Mesenchymal stem cell (in vitro differentiated cells and primary cell): ENCODE measurements around the gene LRRFIP1.
A peak's percentile ranks its signal among the peaks of the same experiment; 100 is the strongest.

ENCODE experiments used
- DNase-seq: peaks from one replicate; pipeline ENCODE4 v3.0.0-alpha.2; 2013
- H2AFZ ChIP-seq: one replicate; pipeline ENCODE4 v1.6.1; 2013; ENCODE audit warnings: low read depth, mild to moderate bottlenecking, control low read depth, inconsistent platforms, low read length, moderate library complexity
- H2AK5ac ChIP-seq: 2 replicates; pipeline ENCODE4 v1.6.1; 2013; ENCODE audit warnings: low read length, moderate library complexity, mild to moderate bottlenecking, inconsistent platforms; ENCODE audit not compliant: severe bottlenecking
- H2BK120ac ChIP-seq: one replicate; pipeline ENCODE4 v1.6.1; 2013; ENCODE audit warnings: low read depth, mild to moderate bottlenecking, inconsistent platforms, low read length, moderate library complexity
- H2BK12ac ChIP-seq, 2 experiments: one replicate each; pipeline ENCODE4 v1.6.1; 2013; ENCODE audit warnings: inconsistent platforms in 2 of 2, low read length in 2 of 2, mild to moderate bottlenecking in 2 of 2, moderate library complexity in 2 of 2, control low read depth in 1 of 2
- H2BK15ac ChIP-seq: one replicate; pipeline ENCODE4 v1.6.1; 2013; ENCODE audit warnings: mild to moderate bottlenecking, low read depth, inconsistent platforms; ENCODE audit not compliant: poor library complexity, severe bottlenecking
- H2BK5ac ChIP-seq: 2 replicates; pipeline ENCODE4 v1.6.1; 2013; ENCODE audit warnings: low read depth, mild to moderate bottlenecking, low read length, control low read depth, inconsistent platforms; ENCODE audit not compliant: poor library complexity, severe bottlenecking
- H3K14ac ChIP-seq, 2 experiments: one replicate each; pipeline ENCODE4 v1.6.1; 2013; ENCODE audit warnings: inconsistent platforms in 2 of 2, low read length in 2 of 2, control low read depth in 1 of 2, mild to moderate bottlenecking in 1 of 2, moderate library complexity in 1 of 2
- H3K18ac ChIP-seq, 2 experiments: one replicate each; pipeline ENCODE4 v1.6.1; 2013; ENCODE audit warnings: inconsistent platforms in 2 of 2, low read length in 2 of 2, control low read depth in 1 of 2, low read depth in 1 of 2, mild to moderate bottlenecking in 1 of 2
- H3K23ac ChIP-seq, 2 experiments: one replicate each; pipeline ENCODE4 v1.6.1; 2013; ENCODE audit warnings: inconsistent platforms in 2 of 2, low read length in 2 of 2, mild to moderate bottlenecking in 2 of 2, moderate library complexity in 2 of 2, control low read depth in 1 of 2
- H3K27ac ChIP-seq: 2 replicates; pipeline ENCODE4 v1.5.1; 2013; ENCODE audit warnings: mild to moderate bottlenecking, moderate library complexity, low read length, control low read depth, inconsistent platforms; ENCODE audit not compliant: poor library complexity, severe bottlenecking
- H3K27me3 ChIP-seq, 2 experiments: 2 replicates each; pipeline versions ENCODE4 v1.6.1 to v1.7.0; 2013; ENCODE audit warnings: low read length in 2 of 2, mild to moderate bottlenecking in 2 of 2, moderate library complexity in 2 of 2, control low read depth in 1 of 2, inconsistent platforms in 1 of 2; ENCODE audit not compliant: control insufficient read depth in 1 of 2, insufficient read depth in 1 of 2
- H3K36me3 ChIP-seq, 2 experiments: 2 replicates each; pipeline versions ENCODE4 v1.6.1 to v1.7.0; 2013; ENCODE audit warnings: low read length in 2 of 2, control low read depth in 1 of 2, inconsistent platforms in 1 of 2, low read depth in 1 of 2, mild to moderate bottlenecking in 1 of 2; ENCODE audit not compliant: insufficient read depth in 2 of 2, control insufficient read depth in 1 of 2
- H3K4ac ChIP-seq, 2 experiments: one replicate each; pipeline ENCODE4 v1.6.1; 2013; ENCODE audit warnings: inconsistent platforms in 2 of 2, low read length in 2 of 2, mild to moderate bottlenecking in 2 of 2, moderate library complexity in 2 of 2, control low read depth in 1 of 2, low read depth in 1 of 2
- H3K4me1 ChIP-seq: 2 replicates; pipeline ENCODE4 v1.6.1; 2013; ENCODE audit warnings: low read depth, low read length, control low read depth; ENCODE audit not compliant: control insufficient read depth, insufficient read depth
- H3K4me2 ChIP-seq: 2 replicates; pipeline ENCODE4 v1.6.1; 2013; ENCODE audit warnings: low read length, mild to moderate bottlenecking, inconsistent platforms; ENCODE audit not compliant: poor library complexity, severe bottlenecking
- H3K4me3 ChIP-seq, 2 experiments: 2 replicates each; pipeline versions ENCODE4 v1.5.1 to v1.7.0; 2013; ENCODE audit warnings: low read length in 2 of 2, mild to moderate bottlenecking in 2 of 2, control low read depth in 1 of 2, low read depth in 1 of 2; ENCODE audit not compliant: insufficient read depth in 1 of 2
- H3K79me1 ChIP-seq: replicated peaks from 2 replicates; pipeline ENCODE4 v1.6.1; 2013; ENCODE audit warnings: mild to moderate bottlenecking, control low read depth, low read length, inconsistent platforms; ENCODE audit not compliant: poor library complexity, severe bottlenecking
- H3K9ac ChIP-seq: 2 replicates; pipeline ENCODE4 v1.7.0; 2013; ENCODE audit warnings: mild to moderate bottlenecking, low read length, moderate library complexity
- H3K9me3 ChIP-seq: 2 replicates; pipeline ENCODE4 v1.7.0; 2013; ENCODE audit warnings: mild to moderate bottlenecking, low read length; ENCODE audit not compliant: control insufficient read depth
- H4K8ac ChIP-seq: one replicate; pipeline ENCODE4 v1.6.1; 2013; ENCODE audit warnings: inconsistent platforms, mild to moderate bottlenecking, low read length, moderate library complexity
- H4K91ac ChIP-seq: one replicate; pipeline ENCODE4 v1.6.1; 2013; ENCODE audit warnings: mild to moderate bottlenecking, low read length, inconsistent platforms
- WGBS: methylation state at CpG from one replicate; pipeline ENCODE4 v1.1.7; 2013; ENCODE audit warnings: mixed read lengths; 5-methylcytosine and 5-hydroxymethylcytosine counted together

LRRFIP1 gene

GRCh38 chr2:237588044-237588696, 39.2 kb upstream of the LRRFIP1 start:
- Histone ChIP-seq H3K4me1 (peaks cover 20% of the 10 kb centered on the region), H2AFZ (no peak overlapping the region), H3K79me1 (no peaks in the 10 kb centered on the region), H2BK15ac (no peak overlapping the region), H4K91ac (no peak overlapping the region), H2AK5ac (no peak overlapping the region), H3K14ac (no peak overlapping the region), H3K4me2 (no peak overlapping the region), H3K18ac (no peak overlapping the region), H3K4ac (no peak overlapping the region), H4K8ac (no peak overlapping the region), H2BK5ac (no peak overlapping the region), H3K36me3 (no peaks in the 10 kb centered on the region), H2BK12ac (no peak overlapping the region), H3K27ac (no peak overlapping the region), H3K4me3 (no peak overlapping the region), H3K27me3 (peaks cover 0 to 5% of the 10 kb centered on the region in 2 experiments), H3K9ac (no peak overlapping the region), H3K23ac (no peak overlapping the region), H3K9me3 (no peaks in the 10 kb centered on the region), H2BK120ac (no peak overlapping the region)
- no peak for DNase-seq
- 89% methylated on average over 5 of the region's 9 CpGs for WGBS

- peaks cover 34% of the 10 kb centered on the region for H3K4me1 ChIP-seq
- no peaks in the 10 kb centered on the region for H3K79me1 ChIP-seq
- H2BK5ac ChIP-seq = no peak within 1 kb of the TSS
- H2BK120ac ChIP-seq = no peak within 1 kb of the TSS
- H4K91ac ChIP-seq = no peak within 1 kb of the TSS
- H2BK12ac ChIP-seq = no peak within 1 kb of the TSS
- WGBS = 72% methylated on average over 16 of the region's 16 CpGs
- H3K4me2 ChIP-seq = no peak within 1 kb of the TSS
- DNase-seq = peak; percentile 44
- H3K9ac ChIP-seq = no peak within 1 kb of the TSS
- H3K36me3 ChIP-seq = no peaks in the 10 kb centered on the region
- no peak within 1 kb of the TSS for H2BK15ac ChIP-seq
- no peak within 1 kb of the TSS for H4K8ac ChIP-seq
- no peak within 1 kb of the TSS for H3K4ac ChIP-seq
- peak within 1 kb of the TSS in 1 of 2 experiments; percentile 17 for H3K23ac ChIP-seq
- H3K9me3 ChIP-seq = no peaks in the 10 kb centered on the region
- peak within 1 kb of the TSS; percentile 19 for H2AFZ ChIP-seq
- peak within 1 kb of the TSS in 1 of 2 experiments; percentile 18 for H3K14ac ChIP-seq
- H3K4me3 ChIP-seq = no peak within 1 kb of the TSS
- no peak within 1 kb of the TSS for H2AK5ac ChIP-seq
- H3K27me3 ChIP-seq = no peaks in the 10 kb centered on the region
- H3K18ac ChIP-seq = no peak within 1 kb of the TSS
- no peak within 1 kb of the TSS for H3K27ac ChIP-seq
These were observed 36.9 kb upstream of the LRRFIP1 start, which contains the start of gene RAB17 for GRCh38 chr2:237590272-237591140. Gene RAB17 (minus strand): TSS chr2:237590734. CDS start chr2:237586154, 4,580 bp downstream.

GRCh38 chr2:237591141-237591881, 36.1 kb upstream of the LRRFIP1 start:
- Histone ChIP-seq H3K9me3 (no peaks in the 10 kb centered on the region), H3K4me3 (no peak overlapping the region), H3K36me3 (no peaks in the 10 kb centered on the region), H3K4me2 (no peak overlapping the region), H3K9ac (no peak overlapping the region), H3K79me1 (no peaks in the 10 kb centered on the region), H3K4ac (no peak overlapping the region), H2BK120ac (no peak overlapping the region), H3K14ac (no peak overlapping the region), H3K27me3 (no peaks in the 10 kb centered on the region), H2BK5ac (no peak overlapping the region), H2BK15ac (no peak overlapping the region), H4K8ac (no peak overlapping the region), H4K91ac (no peak overlapping the region), H2AK5ac (no peak overlapping the region), H3K23ac (peak overlapping the region in 1 of 2 experiments; percentile 17), H3K4me1 (peaks cover 31% of the 10 kb centered on the region), H2BK12ac (no peak overlapping the region), H2AFZ (no peak overlapping the region), H3K27ac (no peak overlapping the region), H3K18ac (no peak overlapping the region)
- no peak for DNase-seq
- WGBS = 82% methylated on average over 16 of the region's 19 CpGs
